MM.1S (cell line): ENCODE data around the gene EXO1.

Source experiments
- CTCF ChIP-seq: fragments of 300-600 bp; sonication (generic); IDR thresholded peaks from 2 replicates; pipeline ENCODE4 v1.5.1; 2016; ENCODE audit warnings: antibody characterized with exemption, low read length, mixed read lengths
- EZH2phosphoT487 ChIP-seq: fragments of 300-600 bp; sonication (generic); IDR thresholded peaks from 2 replicates; pipeline ENCODE4 v1.6.1; 2018; ENCODE audit warnings: antibody characterized with exemption, low read length

- TF ChIP-seq CTCF (no peak), EZH2phosphoT487 (no peak)
Observed at GRCh38 chr1:241934201-241934848, 86.3 kb downstream of the EXO1 start.
